Left hindlimb (tissue), 1 donor: Measurements from ENCODE around the gene ABHD12.

Source experiments
- DNase-seq: peaks from one replicate; pipeline ENCODE4 v3.0.0-alpha.2; 2018

ABHD12 gene

DNA sequence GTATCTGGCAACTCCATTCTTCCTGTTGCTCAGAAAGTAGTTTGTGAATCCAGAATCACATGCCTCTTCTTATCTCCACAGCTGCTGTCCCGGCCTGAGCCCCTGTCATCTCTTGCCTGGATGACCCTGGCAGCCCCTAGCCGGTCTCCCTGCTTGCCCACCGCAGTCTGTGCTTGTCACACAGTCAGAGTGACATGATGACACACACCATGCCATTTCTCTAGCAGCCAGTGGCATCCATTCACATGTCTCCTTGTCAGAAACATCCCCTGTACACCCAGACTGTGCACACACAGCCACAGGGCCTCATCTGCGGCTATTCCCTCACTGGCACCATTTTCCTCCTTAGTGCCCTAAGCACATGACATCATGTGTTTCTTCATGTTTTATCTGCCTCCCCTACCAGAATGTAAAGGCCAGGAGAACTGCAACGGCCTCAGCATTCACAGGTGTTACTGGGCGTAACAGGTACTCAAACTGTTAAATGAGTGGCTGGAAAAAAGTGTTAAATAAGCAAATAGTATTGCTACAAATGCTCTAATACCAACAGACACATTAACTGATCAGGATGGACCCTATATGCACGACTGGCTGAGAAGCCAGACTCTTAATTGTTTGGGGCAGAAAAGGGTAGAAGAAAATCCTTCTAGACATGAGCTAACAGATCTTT is 9.6 kb downstream of the ABHD12 start:
- no peak for DNase-seq

- no peak for DNase-seq
Measured at GRCh38 chr20:25378884-25379733, 11.5 kb downstream of the ABHD12 start.

- no peak for DNase-seq
Measured at GRCh38 chr20:25378189-25378883, 12.3 kb downstream of the ABHD12 start.

DNA sequence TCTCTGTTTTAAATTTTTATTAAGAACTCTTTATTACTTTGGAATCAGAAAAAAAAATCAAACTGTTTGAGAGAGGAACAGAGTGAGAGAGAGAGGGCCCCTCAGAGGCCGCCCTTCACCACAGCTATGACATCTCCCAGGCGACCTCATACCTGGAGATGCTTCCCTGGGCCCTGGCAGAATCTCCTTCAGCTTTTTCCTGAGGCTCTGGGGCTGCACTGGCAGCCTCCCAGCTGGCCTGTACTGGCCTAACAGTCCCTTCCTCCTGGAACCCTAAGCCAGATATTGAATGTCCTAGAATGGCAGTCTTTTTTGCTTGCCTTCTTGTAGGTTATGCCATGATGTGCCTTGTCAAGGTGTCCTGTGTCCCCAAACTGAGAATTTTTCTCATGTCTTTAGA is 13.7 kb downstream of the ABHD12 start:
- no peak for DNase-seq

DNA sequence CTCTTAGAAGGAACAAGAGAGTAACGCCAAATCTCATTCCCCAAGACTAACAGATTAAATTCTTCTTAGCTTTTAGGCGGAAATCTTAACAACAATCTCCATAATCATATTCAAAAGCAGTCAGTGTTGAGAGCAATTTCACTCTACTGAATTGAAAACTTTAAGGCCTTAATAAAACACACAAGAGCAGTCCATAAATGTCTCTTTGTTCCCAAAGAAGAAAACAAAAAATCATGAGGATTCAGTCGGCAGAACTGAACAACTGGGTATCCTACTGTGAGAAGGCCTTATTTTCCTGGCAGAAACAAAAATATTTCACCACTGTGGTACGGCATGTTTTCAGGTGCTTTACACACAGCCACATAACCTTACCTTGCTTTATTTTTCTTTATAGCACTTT is 14.4 kb downstream of the ABHD12 start:
- DNase-seq = no peak

- no peak for DNase-seq
Measured at GRCh38 chr20:25374842-25375241, 15.8 kb downstream of the ABHD12 start.

GRCh38 chr20:25372584-25373336 is 17.9 kb downstream of the ABHD12 start:
- no peak for DNase-seq

GRCh38 chr20:25369971-25370370 is 20.7 kb downstream of the ABHD12 start:
- no peak for DNase-seq

- no peak for DNase-seq
Measured at GRCh38 chr20:25369529-25369928, 21.1 kb downstream of the ABHD12 start.

DNA sequence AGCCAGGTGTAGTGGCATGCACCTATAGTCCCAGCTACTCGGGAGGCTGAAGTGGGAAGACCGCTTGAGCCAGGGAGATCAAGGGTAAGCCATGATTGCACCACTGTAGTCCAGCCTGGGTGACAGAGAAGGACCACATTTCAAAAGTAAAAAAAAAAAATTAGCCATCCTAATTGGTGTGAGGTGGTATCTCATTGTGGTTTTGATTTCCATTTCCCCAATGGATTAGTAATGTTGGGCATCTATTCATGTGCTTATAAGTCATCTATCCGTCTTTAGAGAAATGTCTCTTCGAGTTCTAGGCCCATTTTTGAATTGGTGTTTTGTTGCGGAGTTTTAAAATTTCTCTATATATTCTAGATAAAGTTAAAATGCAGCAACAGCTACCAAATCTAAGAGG is 21.7 kb downstream of the ABHD12 start:
- DNase-seq = no peak

DNA sequence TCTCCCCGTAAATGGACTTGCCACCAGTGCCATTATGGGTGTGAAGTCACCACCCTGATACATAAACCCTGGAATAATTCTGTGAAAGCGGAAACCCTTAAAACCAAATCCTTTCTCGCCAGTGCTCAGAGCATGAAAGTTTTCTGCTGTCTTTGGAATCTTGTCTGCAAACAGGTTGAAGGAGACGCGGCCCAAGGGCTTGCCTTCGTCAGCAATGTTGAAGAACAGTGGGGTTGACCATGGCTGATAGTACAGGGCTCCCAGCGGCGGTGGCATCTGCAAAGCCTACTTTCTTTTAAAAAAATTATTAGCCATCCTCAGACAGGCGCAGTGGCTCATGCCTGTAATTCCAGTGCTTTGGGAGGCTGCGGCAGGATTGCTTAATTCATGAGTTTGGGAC is 22.1 kb downstream of the ABHD12 start:
- no peak for DNase-seq

DNA sequence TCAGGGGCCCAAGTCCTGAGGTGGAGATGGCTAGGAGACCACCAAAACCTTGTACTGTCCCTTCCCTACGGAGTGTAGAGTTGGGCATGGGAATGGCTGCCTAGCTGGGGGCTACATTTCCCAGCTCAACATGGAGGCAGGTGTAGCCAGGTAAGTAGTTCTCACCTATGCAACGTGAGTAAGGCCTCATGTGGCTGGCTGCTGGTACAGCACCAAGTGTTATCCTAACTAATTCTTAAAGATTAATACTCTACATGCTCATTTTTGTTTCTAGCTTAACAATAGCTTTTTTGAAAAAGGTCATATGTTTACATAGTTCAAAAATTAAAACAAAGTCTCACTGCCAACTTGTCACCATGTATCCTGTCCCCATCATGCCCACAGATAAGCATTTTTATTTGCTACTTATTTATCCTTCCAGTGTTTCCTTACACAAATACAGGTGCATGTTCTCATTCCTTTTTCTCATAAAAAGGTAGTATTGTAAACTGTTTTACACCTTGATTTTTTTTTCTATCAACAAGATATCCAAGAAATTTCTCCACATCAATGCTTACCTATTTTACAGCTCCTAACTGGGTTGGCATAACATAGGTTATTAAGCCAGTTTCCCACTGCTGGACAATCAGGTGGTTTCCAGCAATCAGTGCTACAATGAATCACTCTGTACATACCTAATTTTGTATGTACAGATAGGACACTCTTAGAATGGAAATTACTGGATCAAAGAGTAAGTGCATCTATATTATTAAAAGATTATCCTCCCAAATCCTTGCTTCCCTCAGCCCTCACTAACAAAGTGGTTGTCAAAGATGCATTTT is 25.5 kb downstream of the ABHD12 start:
- DNase-seq = no peak

DNA sequence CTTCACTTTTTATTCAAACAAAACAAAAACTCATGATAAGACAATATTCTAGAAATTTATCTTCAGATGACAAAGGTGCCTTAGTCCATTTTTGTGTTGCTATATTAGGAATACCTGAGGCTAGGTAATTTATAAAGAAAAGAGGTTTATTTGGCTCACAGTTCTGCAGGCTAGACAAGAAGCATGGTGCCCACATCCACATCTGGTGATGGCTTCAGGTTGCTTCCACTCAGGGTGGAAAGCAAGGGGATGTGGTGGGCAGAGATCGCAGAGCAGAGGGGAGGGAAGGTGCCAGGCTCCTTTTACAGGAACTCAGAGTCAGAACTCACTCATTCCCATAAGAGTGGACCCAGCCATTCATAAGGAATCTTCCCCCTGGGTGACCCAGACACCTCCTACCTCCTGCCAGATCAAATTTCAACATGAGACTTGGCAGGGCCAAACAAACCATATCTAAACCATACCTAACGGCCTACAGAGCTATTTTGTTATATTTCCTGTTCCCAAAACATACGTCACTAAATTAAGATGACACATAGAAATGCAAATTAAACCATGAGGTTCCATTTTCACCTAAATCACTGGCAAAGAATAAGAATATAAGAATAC is 26.4 kb downstream of the ABHD12 start:
- DNase-seq = no peak

- DNase-seq = no peak
Measured at GRCh38 chr20:25361287-25361683, 29.4 kb downstream of the ABHD12 start.

GRCh38 chr20:25360631-25361286 is 29.9 kb downstream of the ABHD12 start:
- DNase-seq = no peak

- no peak for DNase-seq
Measured at GRCh38 chr20:25356271-25356933, 34.2 kb downstream of the ABHD12 start.

DNA sequence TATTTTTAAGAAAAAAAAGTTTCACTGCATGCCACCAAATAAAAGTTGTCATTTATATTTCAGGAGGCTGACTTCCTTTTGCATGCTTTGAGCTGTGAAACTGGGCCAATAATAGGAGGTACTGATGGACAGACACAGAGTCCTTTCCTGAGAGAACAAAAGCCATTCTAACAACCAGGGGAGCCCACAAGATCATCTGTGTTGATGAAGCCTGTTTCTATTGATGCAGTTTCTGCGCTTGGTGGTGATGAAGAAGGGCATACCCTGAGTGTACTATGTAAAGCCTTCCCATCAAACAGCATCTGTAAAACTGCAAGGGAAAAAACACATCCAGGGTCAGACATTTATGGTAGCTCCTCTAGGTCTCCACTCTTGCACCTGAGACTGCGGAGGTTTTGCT is 34.8 kb downstream of the ABHD12 start:
- no peak for DNase-seq

- DNase-seq = no peak
Measured at GRCh38 chr20:25355011-25355595, 35.5 kb downstream of the ABHD12 start.

DNA sequence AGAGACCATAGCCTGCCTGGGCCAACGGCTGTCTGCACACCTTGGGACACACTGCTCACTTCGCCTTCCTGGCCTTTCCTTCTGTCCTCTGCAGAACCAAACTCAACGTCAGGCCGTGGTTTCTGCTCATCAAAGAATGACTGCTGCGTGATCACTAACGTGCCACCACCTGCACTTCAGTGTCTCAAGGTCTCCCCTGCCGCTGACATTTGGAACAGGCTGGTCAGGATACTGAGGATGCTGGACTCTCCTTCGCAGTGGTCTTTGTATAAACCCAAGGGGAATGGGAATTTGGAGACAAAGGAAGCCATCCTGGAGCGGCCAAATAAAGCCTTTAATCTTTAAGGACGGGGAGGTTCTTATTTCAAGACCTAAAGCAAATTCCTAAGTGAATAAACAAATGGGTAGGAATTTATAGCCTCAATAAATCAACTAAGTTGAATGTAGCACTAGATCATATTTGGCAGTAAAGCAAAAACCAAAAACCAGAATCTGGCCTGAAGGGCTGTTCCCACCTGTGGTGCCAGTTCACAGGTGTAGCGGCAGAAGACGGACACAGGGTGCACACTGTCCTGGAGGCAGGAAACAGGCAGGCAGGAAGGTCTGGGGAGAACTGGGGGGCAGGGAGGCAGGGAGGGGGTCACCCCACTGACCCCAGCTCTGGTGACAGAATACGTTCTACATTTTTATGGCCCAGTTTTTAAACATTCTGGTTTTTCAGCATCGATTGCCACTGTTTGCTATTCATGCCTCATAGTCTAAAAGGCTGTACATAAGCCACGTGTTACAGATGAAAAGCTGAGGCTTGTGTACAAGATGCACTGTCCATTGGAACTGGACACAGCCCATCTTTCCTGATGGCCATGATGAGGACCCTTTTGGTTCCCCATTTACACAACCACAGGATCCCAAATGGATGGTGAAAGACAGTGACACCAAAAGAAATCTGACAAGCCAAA is 36.6 kb downstream of the ABHD12 start:
- DNase-seq = no peak
